Immature natural killer cell (primary cell): Measurements from ENCODE around the gene FOXP1. TPM values are rescaled to one million over a fixed set of nuclear protein-coding genes. Genes with fewer than 3 reads are reported as not detected.
"Not testable (repeated sequence)": the region's sequence is repeated elsewhere in the genome, so short reads cannot be mapped to it uniquely, and the experiment has no call there.

Experiments used
- DNase-seq, 3 donors: peaks; one replicate each; pipeline ENCODE4 v3.0.0; 2022; ENCODE audit warnings: mixed read lengths in 1 of 3
- H3K27ac Mint-ChIP-seq, 6 donors: one replicate each; pipeline ENCODE4 v1.8.0; 2020; ENCODE audit warnings: mixed read lengths in 6 of 6, mild to moderate bottlenecking in 5 of 6, inconsistent platforms in 4 of 6, moderate library complexity in 3 of 6
- H3K27me3 Mint-ChIP-seq, 3 donors: one replicate each; pipeline ENCODE4 v1.8.0; 2020 to 2021; ENCODE audit warnings: low read depth in 3 of 3, mild to moderate bottlenecking in 3 of 3, mixed read lengths in 3 of 3, moderate library complexity in 3 of 3, inconsistent platforms in 1 of 3
- H3K36me3 Mint-ChIP-seq, 3 donors: one replicate each; pipeline ENCODE4 v1.8.0; 2020; ENCODE audit warnings: mixed read lengths in 3 of 3, inconsistent platforms in 2 of 3, mild to moderate bottlenecking in 2 of 3
- H3K4me1 Mint-ChIP-seq, 2 donors: one replicate each; pipeline ENCODE4 v1.8.0; 2020; ENCODE audit warnings: inconsistent platforms in 2 of 2, mild to moderate bottlenecking in 2 of 2, mixed read lengths in 2 of 2, moderate library complexity in 1 of 2
- H3K4me3 Mint-ChIP-seq, 5 donors: one replicate each; pipeline ENCODE4 v1.8.0; 2020; ENCODE audit warnings: mild to moderate bottlenecking in 5 of 5, mixed read lengths in 5 of 5, inconsistent platforms in 3 of 5, moderate library complexity in 3 of 5
- H3K9me3 Mint-ChIP-seq, 6 donors: one replicate each; pipeline ENCODE4 v1.8.0; 2020; ENCODE audit warnings: mild to moderate bottlenecking in 6 of 6, mixed read lengths in 6 of 6, inconsistent platforms in 4 of 6, moderate library complexity in 3 of 6
- polyA plus RNA-seq, 3 donors: library from polyadenylated mRNA; unstranded; fragments of 300-500 nt; fragmentation: Illumina TruSeq; gene quantifications; one replicate each; pipeline ENCODE4 v1.2.3, GENCODE V29; 2021

The FOXP1 gene
- polyA plus RNA-seq, 3 donors from 2014 or later, result 68.2 to 133 (median 84.0) TPM

GRCh38 chr3:71348001-71348632, 235.4 kb downstream of the FOXP1 start:
- Mint-ChIP-seq H3K9me3 (no peaks in the 10 kb centered on the region), H3K27ac (peak overlapping the region in 1 of 6 donors; percentile 32), H3K36me3 (peaks cover 3 to 4% (median 4%) of the 10 kb centered on the region in 3 donors), H3K4me1 (peaks cover 7% of the 10 kb centered on the region in 2 donors), H3K4me3 (no peak overlapping the region), H3K27me3 (peaks cover 2 to 14% (median 6%) of the 10 kb centered on the region in 3 donors)
- no peak for DNase-seq

- peak overlapping the region in 1 of 6 donors; percentile 19 for H3K27ac Mint-ChIP-seq
- H3K27me3 Mint-ChIP-seq, result peaks cover 2 to 14% (median 6%) of the 10 kb centered on the region in 3 donors
- H3K9me3 Mint-ChIP-seq, result no peaks in the 10 kb centered on the region
- DNase-seq, result no peak
- peaks cover 7% of the 10 kb centered on the region in 2 donors for H3K4me1 Mint-ChIP-seq
- peaks cover 6 to 15% (median 7%) of the 10 kb centered on the region in 3 donors for H3K36me3 Mint-ChIP-seq
- no peak overlapping the region for H3K4me3 Mint-ChIP-seq
These were observed 237.5 kb downstream of the FOXP1 start for GRCh38 chr3:71346061-71346460.

DNA sequence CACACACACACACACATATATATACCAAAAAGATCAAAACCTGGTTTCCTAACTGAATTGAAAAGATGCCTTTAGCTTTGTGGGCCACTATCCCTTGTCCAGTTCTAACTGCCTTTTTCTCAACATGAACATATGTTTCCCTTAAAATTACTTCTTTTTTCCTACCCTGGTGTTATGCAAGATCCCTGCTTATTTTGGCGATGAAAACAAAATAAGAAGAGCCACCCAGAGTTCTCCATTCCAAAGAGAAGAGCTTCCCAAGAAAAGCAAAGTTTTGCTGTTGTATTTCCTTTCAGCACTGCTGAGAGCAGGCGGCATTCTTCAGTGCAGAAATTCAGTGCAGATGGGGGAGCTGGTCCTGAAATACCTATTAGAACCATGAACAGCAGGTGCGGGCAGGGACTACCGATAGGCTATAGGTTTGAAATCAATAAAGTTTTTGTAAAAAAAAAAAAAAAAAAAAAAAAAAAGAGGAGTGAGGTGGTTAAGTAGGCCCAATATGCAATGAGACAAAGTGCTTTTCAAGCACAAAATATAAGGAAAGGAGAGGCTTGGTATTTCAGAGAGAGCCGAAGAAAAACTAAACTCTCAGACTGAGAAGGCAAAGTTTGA, 238.0 kb downstream of the FOXP1 start:
- Mint-ChIP-seq H3K9me3 (peaks cover 0 to 2% (median 0%) of the 10 kb centered on the region in 6 donors), H3K36me3 (peaks cover 9 to 20% (median 11%) of the 10 kb centered on the region in 3 donors), H3K27me3 (peaks cover 4 to 14% (median 6%) of the 10 kb centered on the region in 3 donors), H3K4me1 (peaks cover 7% of the 10 kb centered on the region in 2 donors), H3K27ac (peak overlapping the region in 2 of 6 donors; percentile 25 to 71), H3K4me3 (no peak overlapping the region)
- no peak for DNase-seq

GRCh38 chr3:71341721-71342120, 241.8 kb downstream of the FOXP1 start:
- Mint-ChIP-seq H3K9me3 (peaks cover 0 to 2% (median 0%) of the 10 kb centered on the region in 6 donors), H3K36me3 (peaks cover 9 to 20% (median 11%) of the 10 kb centered on the region in 3 donors), H3K4me1 (no peaks in the 10 kb centered on the region), H3K27ac (no peak overlapping the region), H3K4me3 (no peak overlapping the region), H3K27me3 (peaks cover 4 to 14% (median 6%) of the 10 kb centered on the region in 3 donors)
- DNase-seq, result no peak

- Mint-ChIP-seq H3K36me3 (peaks cover 9 to 20% (median 15%) of the 10 kb centered on the region in 3 donors), H3K4me1 (no peaks in the 10 kb centered on the region), H3K9me3 (peaks cover 0 to 2% (median 0%) of the 10 kb centered on the region in 6 donors), H3K27me3 (peaks cover 0 to 4% (median 0%) of the 10 kb centered on the region in 3 donors), H3K27ac (no peak overlapping the region), H3K4me3 (no peak overlapping the region)
- no peak for DNase-seq
These were observed 244.5 kb downstream of the FOXP1 start for GRCh38 chr3:71339049-71339448.

- peaks cover 15 to 41% (median 20%) of the 10 kb centered on the region in 3 donors for H3K36me3 Mint-ChIP-seq
- no peak overlapping the region for H3K27ac Mint-ChIP-seq
- H3K4me1 Mint-ChIP-seq, result no peaks in the 10 kb centered on the region
- H3K4me3 Mint-ChIP-seq, result no peak overlapping the region
- DNase-seq, result no peak
- H3K27me3 Mint-ChIP-seq, result peaks cover 0 to 3% (median 1%) of the 10 kb centered on the region in 3 donors
- H3K9me3 Mint-ChIP-seq, result no peaks in the 10 kb centered on the region
These were observed 250.7 kb downstream of the FOXP1 start for GRCh38 chr3:71332813-71333212.

DNA sequence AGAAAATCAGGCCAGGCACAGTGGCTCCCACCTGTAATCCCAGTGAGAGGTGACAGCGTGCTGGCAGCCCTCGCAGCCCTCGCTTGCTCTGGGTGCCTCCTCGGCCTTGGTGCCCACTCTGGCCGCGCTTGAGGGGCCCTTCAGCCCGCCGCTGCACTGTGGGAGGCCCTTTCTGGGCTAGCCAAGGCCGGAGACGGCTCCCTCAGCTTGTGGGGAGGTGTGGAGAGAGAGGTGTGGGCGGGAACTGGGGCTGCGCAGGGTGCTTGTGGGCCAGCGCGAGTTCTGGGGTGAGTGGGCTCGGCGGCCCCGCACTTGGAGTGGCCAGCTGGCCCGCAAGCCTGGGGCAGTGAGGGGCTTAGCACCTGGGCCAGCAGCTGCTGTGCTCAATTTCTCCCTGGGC, 252.6 kb downstream of the FOXP1 start:
- DNase-seq, result no peak
- no peak overlapping the region for H3K27ac Mint-ChIP-seq
- peaks cover 0 to 3% of the 10 kb centered on the region in 2 donors for H3K4me1 Mint-ChIP-seq

DNA sequence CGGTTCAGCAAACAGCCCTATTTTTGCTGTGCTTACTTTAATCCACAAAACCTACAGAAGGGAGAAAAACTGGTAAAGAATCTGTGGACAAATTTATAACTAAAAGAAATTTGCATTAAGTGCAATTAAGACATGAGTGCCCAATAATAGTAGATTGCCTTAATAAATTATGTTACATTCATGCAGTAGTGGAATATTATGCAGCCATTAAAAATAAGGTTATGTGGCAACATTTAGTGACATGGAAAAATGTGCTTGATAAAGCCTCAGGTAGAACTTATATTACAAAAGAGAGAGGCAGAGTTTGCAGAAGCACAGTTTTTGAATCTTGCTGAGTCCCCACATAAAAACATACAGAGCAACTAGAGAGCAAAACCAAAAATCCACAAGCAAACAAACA, 253.0 kb downstream of the FOXP1 start:
- Mint-ChIP-seq H3K27ac (no peak overlapping the region), H3K27me3 (peaks cover 1 to 3% (median 1%) of the 10 kb centered on the region in 3 donors), H3K4me3 (no peak overlapping the region)

More for the DNA sequence above, 252.6 kb downstream of the FOXP1 start:
- peaks cover 1 to 3% (median 1%) of the 10 kb centered on the region in 3 donors for H3K27me3 Mint-ChIP-seq
- peaks cover 15 to 44% (median 29%) of the 10 kb centered on the region in 3 donors for H3K36me3 Mint-ChIP-seq
- H3K4me3 Mint-ChIP-seq, result no peak overlapping the region
- H3K9me3 Mint-ChIP-seq, result no peaks in the 10 kb centered on the region

DNA sequence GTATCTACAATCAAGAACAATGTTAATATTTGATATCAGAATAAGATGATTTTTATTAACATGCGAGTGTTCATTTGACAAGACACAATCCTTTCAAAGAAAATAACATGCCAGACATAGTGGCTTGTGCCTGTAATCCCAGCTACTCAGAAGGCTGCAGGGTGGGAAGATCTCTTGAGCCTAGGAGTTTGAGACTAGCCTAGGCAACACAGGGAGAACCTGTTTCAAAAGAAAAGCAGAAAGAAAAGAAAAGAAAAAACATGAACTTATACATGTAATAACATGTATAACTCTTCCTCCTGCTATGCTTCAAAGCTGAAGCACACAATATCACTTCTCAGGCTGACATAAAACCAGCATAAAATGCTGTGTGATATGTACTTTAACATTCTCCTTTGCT, 253.7 kb downstream of the FOXP1 start:
- no peak overlapping the region for H3K4me3 Mint-ChIP-seq
- no peaks in the 10 kb centered on the region for H3K9me3 Mint-ChIP-seq
- H3K36me3 Mint-ChIP-seq, result peaks cover 15 to 41% (median 29%) of the 10 kb centered on the region in 3 donors
- peaks cover 1 to 3% (median 1%) of the 10 kb centered on the region in 3 donors for H3K27me3 Mint-ChIP-seq
- peaks cover 0 to 3% of the 10 kb centered on the region in 2 donors for H3K4me1 Mint-ChIP-seq
- no peak overlapping the region for H3K27ac Mint-ChIP-seq
- DNase-seq, result no peak

More for the DNA sequence above, 253.0 kb downstream of the FOXP1 start:
- no peak for DNase-seq
- Mint-ChIP-seq H3K4me1 (peaks cover 0 to 3% of the 10 kb centered on the region in 2 donors), H3K36me3 (peaks cover 15 to 44% (median 29%) of the 10 kb centered on the region in 3 donors), H3K9me3 (no peaks in the 10 kb centered on the region)

DNA sequence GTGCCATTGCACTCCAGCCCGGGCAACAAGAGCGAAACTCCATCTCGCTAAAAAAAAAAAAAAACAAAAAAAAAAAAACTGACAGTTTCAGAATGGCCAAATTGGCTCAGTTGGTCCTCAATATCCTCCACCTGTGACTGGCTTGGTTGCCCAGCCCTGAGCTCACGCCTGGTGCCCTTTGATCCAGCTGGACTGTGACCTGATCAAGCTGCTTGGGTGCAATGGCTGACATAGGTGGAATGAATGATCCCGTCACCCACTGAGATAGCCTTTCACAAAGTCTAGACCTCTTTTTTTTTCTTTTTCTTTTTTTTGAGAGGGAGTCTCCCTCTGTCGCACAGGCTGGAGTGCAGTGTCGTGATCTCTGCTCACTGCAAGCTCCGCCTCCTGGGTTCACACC, 254.6 kb downstream of the FOXP1 start:
- Mint-ChIP-seq H3K27me3 (peaks cover 1 to 3% (median 1%) of the 10 kb centered on the region in 3 donors), H3K9me3 (no peaks in the 10 kb centered on the region), H3K27ac (no peak overlapping the region), H3K36me3 (peaks cover 15 to 39% (median 29%) of the 10 kb centered on the region in 3 donors), H3K4me3 (no peak overlapping the region), H3K4me1 (peaks cover 0 to 3% of the 10 kb centered on the region in 2 donors)
- no peak for DNase-seq

DNA sequence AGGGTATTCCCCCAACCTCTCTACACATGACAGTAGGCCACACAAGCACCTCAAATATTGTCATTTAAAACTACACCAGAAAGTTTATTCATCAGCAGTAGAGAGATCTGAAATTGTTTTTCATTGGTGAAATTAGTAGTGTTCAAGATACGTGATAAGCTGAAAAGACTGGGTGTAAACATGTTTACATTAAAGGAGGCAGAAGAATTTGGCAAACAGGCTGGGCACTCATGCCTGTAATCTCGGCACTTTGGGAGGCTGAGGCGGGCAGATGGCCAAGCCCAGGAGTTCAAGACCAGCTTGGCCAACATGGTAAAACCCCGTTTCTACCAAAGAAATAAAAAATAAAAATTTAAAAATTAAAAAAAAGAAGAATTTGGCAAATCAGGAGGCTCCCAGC, 255.6 kb downstream of the FOXP1 start:
- Mint-ChIP-seq H3K4me3 (no peak overlapping the region), H3K9me3 (no peaks in the 10 kb centered on the region), H3K36me3 (peaks cover 15 to 32% (median 27%) of the 10 kb centered on the region in 3 donors), H3K4me1 (peaks cover 0 to 3% of the 10 kb centered on the region in 2 donors), H3K27ac (peak overlapping the region in 1 of 6 donors; percentile 40), H3K27me3 (peaks cover 1 to 3% (median 1%) of the 10 kb centered on the region in 3 donors)
- DNase-seq, result no peak

GRCh38 chr3:71325715-71326114, 257.8 kb downstream of the FOXP1 start:
- peaks cover 8 to 19% (median 18%) of the 10 kb centered on the region in 3 donors for H3K36me3 Mint-ChIP-seq
- H3K4me3 Mint-ChIP-seq, result no peak overlapping the region
- DNase-seq, result no peak
- peaks cover 0 to 3% of the 10 kb centered on the region in 2 donors for H3K4me1 Mint-ChIP-seq
- peaks cover 0 to 1% (median 1%) of the 10 kb centered on the region in 3 donors for H3K27me3 Mint-ChIP-seq
- no peak overlapping the region for H3K27ac Mint-ChIP-seq
- no peaks in the 10 kb centered on the region for H3K9me3 Mint-ChIP-seq

- not testable (repeated sequence) for H3K4me3 Mint-ChIP-seq, DNase-seq, H3K27me3 Mint-ChIP-seq, H3K9me3 Mint-ChIP-seq, H3K27ac Mint-ChIP-seq, H3K36me3 Mint-ChIP-seq, H3K4me1 Mint-ChIP-seq
These were observed 259.3 kb downstream of the FOXP1 start for GRCh38 chr3:71324224-71324623.

GRCh38 chr3:71323558-71323957, 260.0 kb downstream of the FOXP1 start:
- Mint-ChIP-seq H3K4me1 (peaks cover 0 to 3% of the 10 kb centered on the region in 2 donors), H3K27ac (no peak overlapping the region), H3K27me3 (peaks cover 0 to 1% (median 0%) of the 10 kb centered on the region in 3 donors), H3K36me3 (peaks cover 0 to 9% (median 3%) of the 10 kb centered on the region in 3 donors), H3K4me3 (no peak overlapping the region), H3K9me3 (no peaks in the 10 kb centered on the region)
- no peak for DNase-seq
